ENCODE measurements around the gene MIF.

The MIF gene

DNA sequence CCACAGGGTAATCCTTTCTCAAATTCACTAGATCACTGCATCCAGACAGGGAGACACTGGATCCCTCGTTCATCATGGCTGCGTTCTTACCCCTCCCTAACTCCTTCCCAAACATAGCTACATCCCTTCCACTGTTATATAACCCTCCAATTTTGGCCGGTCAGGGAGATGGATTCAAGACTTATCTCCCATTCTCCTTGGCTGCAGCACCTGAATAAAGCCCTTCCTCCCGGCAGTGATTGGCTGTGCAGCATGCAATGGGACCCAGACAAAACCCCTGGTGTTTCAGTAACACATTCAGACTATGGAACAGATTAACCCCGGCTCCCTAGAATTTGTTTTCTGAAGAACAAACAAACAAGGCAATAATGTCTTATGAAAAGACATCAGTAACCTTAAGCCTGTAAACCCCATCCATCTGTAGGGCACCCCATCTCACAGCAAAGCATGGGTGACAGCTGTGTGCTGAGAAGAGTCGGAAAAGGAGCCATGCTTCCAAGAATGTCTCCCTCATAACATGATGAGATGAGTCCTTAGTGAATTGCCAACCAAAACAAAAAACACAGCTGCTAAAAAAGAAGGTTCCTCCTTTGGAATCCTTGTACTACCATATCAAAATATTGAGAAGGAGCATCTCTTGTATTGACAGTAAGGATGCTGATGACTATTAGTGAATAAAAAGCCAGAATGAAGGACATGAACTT lies 5.0 kb downstream of the MIF start:
- TF ChIP-seq, protein P1, sequence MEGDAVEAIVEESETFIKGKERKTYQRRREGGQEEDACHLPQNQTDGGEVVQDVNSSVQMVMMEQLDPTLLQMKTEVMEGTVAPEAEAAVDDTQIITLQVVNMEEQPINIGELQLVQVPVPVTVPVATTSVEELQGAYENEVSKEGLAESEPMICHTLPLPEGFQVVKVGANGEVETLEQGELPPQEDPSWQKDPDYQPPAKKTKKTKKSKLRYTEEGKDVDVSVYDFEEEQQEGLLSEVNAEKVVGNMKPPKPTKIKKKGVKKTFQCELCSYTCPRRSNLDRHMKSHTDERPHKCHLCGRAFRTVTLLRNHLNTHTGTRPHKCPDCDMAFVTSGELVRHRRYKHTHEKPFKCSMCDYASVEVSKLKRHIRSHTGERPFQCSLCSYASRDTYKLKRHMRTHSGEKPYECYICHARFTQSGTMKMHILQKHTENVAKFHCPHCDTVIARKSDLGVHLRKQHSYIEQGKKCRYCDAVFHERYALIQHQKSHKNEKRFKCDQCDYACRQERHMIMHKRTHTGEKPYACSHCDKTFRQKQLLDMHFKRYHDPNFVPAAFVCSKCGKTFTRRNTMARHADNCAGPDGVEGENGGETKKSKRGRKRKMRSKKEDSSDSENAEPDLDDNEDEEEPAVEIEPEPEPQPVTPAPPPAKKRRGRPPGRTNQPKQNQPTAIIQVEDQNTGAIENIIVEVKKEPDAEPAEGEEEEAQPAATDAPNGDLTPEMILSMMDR (IDR thresholded peaks at IDR 0.05): no peak

DNA sequence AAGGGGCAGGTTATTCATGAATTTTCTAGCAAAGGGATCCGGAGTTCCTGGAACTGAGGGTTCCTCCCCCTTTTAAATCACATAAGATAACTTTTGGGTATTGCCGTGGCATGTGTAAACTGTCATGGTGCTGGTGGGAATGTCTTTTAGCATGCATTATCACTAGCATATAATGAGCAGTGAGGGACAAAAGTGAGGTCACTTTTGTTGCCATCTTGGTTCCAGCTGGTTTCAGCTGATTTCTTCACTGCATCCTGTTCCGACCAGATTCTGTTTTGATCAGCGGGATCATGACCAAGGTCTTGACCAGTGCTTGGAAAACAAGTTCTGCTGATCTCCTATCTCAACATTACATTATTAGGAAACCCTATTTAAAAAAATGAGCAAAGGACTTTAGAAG lies 7.4 kb downstream of the MIF start:
- TF ChIP-seq, protein P1 (IDR thresholded peaks at IDR 0.05): no peak

DNA sequence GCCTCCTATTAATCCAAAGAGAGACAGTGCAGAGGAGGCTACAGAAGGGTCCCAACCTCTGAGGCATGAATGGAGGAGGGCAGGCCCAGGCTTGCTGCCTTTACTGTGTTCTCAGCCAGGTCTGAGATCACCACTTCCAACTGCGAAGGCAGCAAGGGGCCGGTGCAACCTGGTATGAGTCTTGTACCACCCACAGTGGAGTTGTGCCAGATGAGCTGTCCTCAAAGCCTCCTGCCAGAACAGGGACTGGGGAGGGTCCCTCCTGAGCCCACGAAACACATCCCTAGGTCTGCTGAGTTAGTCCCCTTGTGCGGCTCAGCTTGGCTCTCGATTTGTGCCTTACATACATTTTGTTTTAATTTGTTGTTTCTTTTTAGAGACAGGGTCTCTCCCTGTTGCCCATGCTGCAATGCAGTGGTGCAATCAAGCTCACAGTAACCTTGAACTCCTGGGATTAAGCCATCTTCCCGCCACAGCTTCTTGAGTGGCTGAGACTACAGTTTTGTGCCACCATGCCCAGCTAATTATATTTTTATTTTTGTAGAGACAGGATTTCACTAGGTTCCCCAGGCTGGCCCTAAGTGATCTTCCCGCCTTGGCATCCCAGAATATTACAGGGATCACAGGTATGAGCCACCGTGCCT lies 9.3 kb downstream of the MIF start:
- TF ChIP-seq, protein P1 (IDR thresholded peaks at IDR 0.05): no peak

DNA sequence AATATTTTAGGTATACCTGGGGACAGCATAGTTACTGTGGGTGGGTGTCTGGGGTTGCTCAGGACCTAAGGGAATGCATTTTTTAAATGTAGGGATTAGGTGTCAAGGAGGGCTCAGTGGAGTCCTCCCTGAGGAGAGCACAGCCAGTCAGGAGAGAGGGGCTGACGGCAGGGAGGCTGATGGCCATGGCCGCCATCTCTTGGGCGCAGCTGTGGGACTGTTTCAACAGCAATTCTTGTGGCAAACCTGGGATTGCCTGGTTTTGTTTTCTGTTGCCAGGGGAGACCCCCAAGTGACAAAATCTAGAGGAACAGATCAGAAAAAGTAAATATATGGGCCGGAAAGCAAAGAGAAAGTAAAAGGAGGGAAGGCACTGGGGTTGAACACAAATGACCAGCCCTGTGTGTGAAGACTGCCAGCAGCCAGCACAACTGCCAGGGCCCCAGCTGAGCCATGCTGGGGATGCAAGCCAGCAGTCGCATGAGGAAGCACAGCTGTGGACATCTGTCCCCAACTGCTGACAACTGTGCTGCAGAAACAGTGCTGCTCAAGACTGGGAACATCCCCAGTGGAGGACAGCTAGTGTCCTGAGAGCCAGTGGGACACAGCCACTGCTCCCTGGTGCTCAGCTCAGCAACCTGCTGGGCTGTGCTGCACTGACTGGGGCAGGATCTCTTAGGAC lies 10.5 kb downstream of the MIF start:
- TF ChIP-seq, protein P1 (IDR thresholded peaks at IDR 0.05): no peak

DNA sequence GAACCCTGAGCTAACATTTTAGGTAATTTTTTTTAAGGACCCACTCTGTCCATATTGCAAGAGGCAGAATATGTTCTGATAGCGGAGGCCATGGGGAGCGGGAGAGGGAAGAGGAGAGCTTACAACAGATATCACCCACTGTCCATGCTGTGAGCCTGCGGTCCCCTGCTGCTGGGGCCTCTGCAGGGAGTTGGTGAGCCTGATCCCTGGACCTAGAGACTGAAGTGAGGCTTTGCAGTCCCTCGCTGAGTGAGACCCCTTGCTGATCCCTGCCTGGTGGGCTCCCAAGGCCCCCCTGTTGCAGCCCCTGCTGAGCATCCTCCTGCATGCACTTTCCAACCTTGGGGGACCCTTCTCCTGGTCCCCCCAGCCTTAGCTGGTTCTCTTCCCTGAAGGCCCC lies 12.5 kb downstream of the MIF start:
- TF ChIP-seq, protein P1 (IDR thresholded peaks at IDR 0.05): no peak

DNA sequence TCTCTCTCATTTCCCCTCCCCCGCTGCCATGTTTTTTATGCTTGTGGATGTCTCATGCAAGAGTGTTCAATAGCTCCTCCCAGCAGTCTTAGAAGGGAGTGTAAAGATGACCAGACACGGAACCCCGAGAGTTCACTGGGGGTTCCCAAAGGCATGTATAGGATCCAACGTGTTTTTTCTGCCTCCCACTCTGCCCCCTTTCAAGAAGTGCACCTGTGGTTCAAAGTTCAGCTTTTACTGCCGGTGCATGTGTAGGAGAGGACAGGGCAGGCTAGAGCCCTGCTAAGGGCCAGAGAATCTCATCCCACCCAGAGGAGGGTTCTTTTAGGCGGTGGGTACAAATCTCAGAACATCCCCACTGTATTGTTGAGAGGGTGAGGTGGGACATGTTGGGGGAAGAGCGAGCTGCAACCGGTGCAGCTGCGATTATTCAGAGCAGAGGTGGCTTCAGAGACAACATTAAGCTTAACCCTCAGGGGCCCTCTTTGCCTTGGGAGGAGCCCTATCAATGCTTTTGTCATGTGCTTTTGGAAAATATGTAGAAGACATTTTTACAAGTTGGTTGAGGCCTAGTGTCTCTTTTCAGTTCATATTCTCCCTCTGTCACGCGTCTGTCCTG lies 14.5 kb downstream of the MIF start:
- TF ChIP-seq, protein P1 (IDR thresholded peaks at IDR 0.05): no peak

DNA sequence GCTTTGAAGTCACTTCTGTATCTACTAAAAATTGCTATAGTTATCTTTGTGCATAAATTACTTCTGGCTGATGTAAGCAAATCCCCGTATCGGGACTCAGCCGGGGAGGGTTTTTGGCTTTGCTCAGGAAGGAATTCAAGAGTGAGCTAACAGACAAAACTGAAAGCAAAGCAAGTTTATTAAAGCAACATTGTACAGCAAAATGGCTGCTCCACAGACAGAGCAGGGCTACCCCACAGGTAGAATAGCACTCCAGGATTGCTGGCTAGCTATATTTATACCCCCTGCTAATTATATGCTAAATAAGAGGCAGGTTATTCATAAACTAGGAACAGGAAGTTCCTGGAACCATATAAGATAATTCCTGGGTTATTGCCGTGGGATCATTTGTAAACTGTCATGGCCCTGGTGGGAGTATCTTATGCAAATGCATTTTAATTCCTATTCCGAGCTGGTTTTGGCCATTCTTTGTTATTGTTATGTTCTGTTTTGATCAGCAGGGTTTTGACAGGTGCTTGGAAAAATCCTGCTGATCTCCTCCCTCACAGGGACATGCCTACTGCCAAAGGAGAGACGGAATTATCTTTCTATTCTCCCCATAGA lies 15.2 kb downstream of the MIF start:
- TF ChIP-seq, protein P1 (IDR thresholded peaks at IDR 0.05): no peak
